Measurements from ENCODE around the gene MAPKAPK5. TPM values are rescaled to one million over a fixed set of nuclear protein-coding genes. Genes with fewer than 3 reads are reported as not detected.

Gene MAPKAPK5
- total and polyA plus RNA-seq, 2 of the 13 experiments (the other 11 are each of a cell fraction or from before 2014, with no cell fraction given) = 43.2 to 58.2 TPM

- peak; percentile 71 for TF ChIP-seq UBTF (CRISPR knock-in tag; IDR thresholded peaks at IDR 0.05)
- peak; percentile 69; the same call in 1 of the 2 replicates for TF ChIP-seq ZNF225 (CRISPR knock-in tag; IDR thresholded peaks at IDR 0.05)
- no peak for TF ChIP-seq TFAP4 (IDR thresholded peaks at IDR 0.05; ENCODE audit: borderline replicate concordance, low read depth)
- TF ChIP-seq ZNF430 (CRISPR knock-in tag; IDR thresholded peaks at IDR 0.05) = 0 out of 2 replicates have a peak, but pooled peaks have one; percentile 8
- peak; percentile 67; the same call in 1 of the 2 replicates for TF ChIP-seq RFXAP (CRISPR knock-in tag; IDR thresholded peaks at IDR 0.05; ENCODE audit: borderline replicate concordance)
- TF ChIP-seq ZFP36 (IDR thresholded peaks at IDR 0.05; ENCODE audit: borderline replicate concordance, low read depth, low read length, partially characterized antibody) = no peak
- TF ChIP-seq SMAD3 (CRISPR knock-in tag; IDR thresholded peaks at IDR 0.05) = peak; percentile 78; the same call in 1 of the 2 replicates
- TF ChIP-seq SUZ12 (IDR thresholded peaks at IDR 0.05; ENCODE audit: low read depth, low read length) = no peak
- no peak for TF ChIP-seq NONO (IDR thresholded peaks at IDR 0.05)
- TF ChIP-seq NONO (CRISPR knock-in tag; conservative IDR thresholded peaks at IDR 0.05) = peak; percentile 81
- no peak for TF ChIP-seq PHB2 (IDR thresholded peaks at IDR 0.05; ENCODE audit: partially characterized antibody)
- TF ChIP-seq SIN3B (IDR thresholded peaks at IDR 0.05; ENCODE audit: low read length) = peak; percentile 91
- no peak; the same call in 1 of the 2 replicates for TF ChIP-seq TEF (CRISPR knock-in tag; IDR thresholded peaks at IDR 0.05)
- peak; percentile 71; the same call in 1 of the 2 replicates for TF ChIP-seq ZNF124 (CRISPR knock-in tag; IDR thresholded peaks at IDR 0.05)
- TF ChIP-seq ZNF556 (CRISPR knock-in tag; IDR thresholded peaks at IDR 0.05; ENCODE audit: borderline replicate concordance) = peak; percentile 86; the same call in 1 of the 2 replicates
- no peak; the same call in 1 of the 2 replicates for TF ChIP-seq ZBTB39 (CRISPR knock-in tag; IDR thresholded peaks at IDR 0.05)
- no peak for TF ChIP-seq MIER3 (CRISPR knock-in tag; IDR thresholded peaks at IDR 0.05; ENCODE audit: borderline replicate concordance)
- TF ChIP-seq MATR3 (CRISPR knock-in tag; IDR thresholded peaks at IDR 0.05) = no peak
- TF ChIP-seq AKAP8 (CRISPR knock-in tag; IDR thresholded peaks at IDR 0.05) = no peak
- peak; percentile 45; the same call in 1 of the 2 replicates for TF ChIP-seq ZNF143 (CRISPR knock-in tag; IDR thresholded peaks at IDR 0.05)
- TF ChIP-seq HNRNPUL1 (IDR thresholded peaks at IDR 0.05; ENCODE audit: low read depth, low read length) = no peak
- TF ChIP-seq KDM5A (IDR thresholded peaks at IDR 0.05; ENCODE audit: borderline replicate concordance, low read length) = peak; percentile 99
- TF ChIP-seq ZNF280B (CRISPR knock-in tag; IDR thresholded peaks at IDR 0.05; ENCODE audit: borderline replicate concordance) = no peak
These were observed at the start of gene MAPKAPK5 (continued) for GRCh38 chr12:111841750-111842555.

Data from HepG2 (cell line).